ENCODE data around the gene IL17F. TPM values are rescaled to one million over a fixed set of nuclear protein-coding genes. Genes with fewer than 3 reads are reported as not detected.

Gene IL17F
- polyA plus RNA-seq, 3 donors = not detected

DNA sequence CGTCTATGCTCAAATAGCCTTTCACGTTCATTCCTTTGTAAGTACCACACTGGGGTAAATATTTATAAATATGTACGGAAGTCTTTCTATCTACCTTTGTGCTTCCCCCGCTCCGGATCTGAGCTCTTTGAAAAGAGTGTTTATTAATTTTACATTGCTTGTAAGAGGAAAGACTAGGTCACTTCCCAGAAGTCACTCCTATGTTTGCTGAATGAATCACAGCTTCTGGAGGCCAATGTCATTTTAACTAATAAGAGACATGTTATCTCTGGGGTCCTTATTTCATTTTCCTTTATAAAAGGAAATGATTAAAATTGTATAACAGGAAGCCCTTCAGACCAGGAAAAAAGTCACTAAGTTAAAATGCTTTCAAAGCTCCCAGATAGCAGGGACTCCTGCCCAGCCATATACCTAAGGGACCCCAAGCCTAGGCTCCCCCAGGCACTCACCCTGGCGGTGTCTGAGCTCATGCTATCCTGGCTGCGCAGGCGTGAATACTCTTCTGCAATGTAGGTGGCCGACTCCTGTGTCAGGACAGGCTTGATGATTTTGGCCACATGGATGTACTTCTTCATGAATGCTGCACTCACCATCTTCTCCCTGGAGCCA lies 27.7 kb upstream of the IL17F start:
- no peak overlapping the region for H3K4me3 Mint-ChIP-seq
- H3K36me3 Mint-ChIP-seq = peaks cover 75 to 90% of the 10 kb centered on the region in 2 donors
- H3K4me1 ChIP-seq (ENCODE audit: control insufficient read depth in 1 of 2, insufficient read depth in 2 of 2, low read length in 2 of 2) = no peaks in the 10 kb centered on the region
- peaks cover 7% of the 10 kb centered on the region for H3K79me2 ChIP-seq (ENCODE audit: insufficient read depth, low read length)
- no peak overlapping the region for H3K4me2 ChIP-seq (replicated peaks; ENCODE audit: extremely low read depth, low read length, poor library complexity, severe bottlenecking)
- intact Hi-C loops (cut with micrococcal nuclease) = no loop called here
- no peaks in the 10 kb centered on the region for H3K27me3 Mint-ChIP-seq (ENCODE audit: low read depth in 3 of 3)
- H3K9me3 ChIP-seq (replicated peaks in 1 of 2; ENCODE audit: control insufficient read depth in 1 of 2, insufficient read depth in 1 of 2, low read length in 2 of 2) = no peaks in the 10 kb centered on the region
- H3K27ac Mint-ChIP-seq = no peak overlapping the region
- WGBS (ENCODE audit: insufficient coverage) = 88% methylated on average over 4 of the region's 9 CpGs
- no peak overlapping the region for H3K4me3 ChIP-seq (replicated peaks in 1 of 3; ENCODE audit: low read depth in 2 of 3, low read length in 3 of 3)
- H4K20me1 ChIP-seq (ENCODE audit: insufficient read depth, low read length) = no peaks in the 10 kb centered on the region
- no peak for DNase-seq
- H3K36me3 ChIP-seq (replicated peaks in 1 of 2; ENCODE audit: control insufficient read depth in 1 of 2, insufficient read depth in 2 of 2, low read length in 2 of 2) = peaks cover 84 to 98% of the 10 kb centered on the region in 2 donors
- no peak overlapping the region for H3K9ac ChIP-seq (ENCODE audit: insufficient read depth, low read length, poor library complexity, severe bottlenecking)
- no peaks in the 10 kb centered on the region for H3K27me3 ChIP-seq (ENCODE audit: control insufficient read depth in 2 of 2, insufficient read depth in 2 of 2, low read length in 2 of 2)
- H3K27ac ChIP-seq (ENCODE audit: low read depth in 1 of 2, low read length in 2 of 2) = no peak overlapping the region
- no peak overlapping the region for H2AFZ ChIP-seq (ENCODE audit: insufficient read depth, low read depth, low read length, poor library complexity, severe bottlenecking)
- H3K9me3 Mint-ChIP-seq = no peaks in the 10 kb centered on the region
- no peaks in the 10 kb centered on the region for H3K4me1 Mint-ChIP-seq
- TF ChIP-seq, protein P1, sequence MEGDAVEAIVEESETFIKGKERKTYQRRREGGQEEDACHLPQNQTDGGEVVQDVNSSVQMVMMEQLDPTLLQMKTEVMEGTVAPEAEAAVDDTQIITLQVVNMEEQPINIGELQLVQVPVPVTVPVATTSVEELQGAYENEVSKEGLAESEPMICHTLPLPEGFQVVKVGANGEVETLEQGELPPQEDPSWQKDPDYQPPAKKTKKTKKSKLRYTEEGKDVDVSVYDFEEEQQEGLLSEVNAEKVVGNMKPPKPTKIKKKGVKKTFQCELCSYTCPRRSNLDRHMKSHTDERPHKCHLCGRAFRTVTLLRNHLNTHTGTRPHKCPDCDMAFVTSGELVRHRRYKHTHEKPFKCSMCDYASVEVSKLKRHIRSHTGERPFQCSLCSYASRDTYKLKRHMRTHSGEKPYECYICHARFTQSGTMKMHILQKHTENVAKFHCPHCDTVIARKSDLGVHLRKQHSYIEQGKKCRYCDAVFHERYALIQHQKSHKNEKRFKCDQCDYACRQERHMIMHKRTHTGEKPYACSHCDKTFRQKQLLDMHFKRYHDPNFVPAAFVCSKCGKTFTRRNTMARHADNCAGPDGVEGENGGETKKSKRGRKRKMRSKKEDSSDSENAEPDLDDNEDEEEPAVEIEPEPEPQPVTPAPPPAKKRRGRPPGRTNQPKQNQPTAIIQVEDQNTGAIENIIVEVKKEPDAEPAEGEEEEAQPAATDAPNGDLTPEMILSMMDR (IDR thresholded peaks at IDR 0.05) = no peak

DNA sequence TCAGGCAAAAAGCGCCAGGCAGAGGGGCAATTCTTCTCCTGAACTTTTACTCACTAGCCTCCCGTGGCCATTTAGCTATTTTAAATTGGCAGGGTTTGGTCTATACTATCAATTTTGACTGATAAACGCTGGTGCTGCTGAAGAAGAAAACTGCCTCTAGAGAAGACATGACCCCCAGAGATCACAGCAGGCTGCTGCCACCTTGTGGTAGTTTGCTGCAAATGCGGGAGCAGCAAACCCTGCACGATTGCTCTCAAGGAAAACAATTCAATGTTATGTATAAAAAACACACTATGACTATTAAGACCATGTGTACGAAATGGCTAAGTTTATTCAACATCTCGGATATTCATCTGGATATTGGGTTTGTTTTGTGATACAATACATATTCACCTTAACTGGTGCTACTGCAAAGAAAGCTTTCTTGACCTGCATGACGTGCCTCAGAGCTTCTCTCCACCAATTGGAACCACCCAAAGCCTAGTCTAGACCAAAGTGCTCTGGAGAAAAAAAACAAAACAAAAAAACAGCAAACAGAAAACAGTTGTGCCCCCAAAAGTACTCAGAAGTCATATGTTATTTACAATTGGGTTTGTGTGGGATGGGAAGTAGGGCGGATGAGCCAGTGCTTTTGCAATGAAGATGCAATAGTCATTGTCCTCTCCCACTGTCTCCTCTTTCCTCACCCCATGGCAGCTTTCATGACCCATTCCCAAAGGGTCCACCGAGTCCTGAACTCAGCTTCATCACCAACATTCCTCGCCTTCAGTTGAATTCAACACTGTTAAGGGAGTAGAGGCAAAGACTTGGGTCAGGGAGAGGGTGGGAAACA lies 19.6 kb upstream of the IL17F start:
- H3K36me3 ChIP-seq (replicated peaks in 1 of 2; ENCODE audit: control insufficient read depth in 1 of 2, insufficient read depth in 2 of 2, low read length in 2 of 2) = peaks cover 58 to 78% of the 10 kb centered on the region in 2 donors
- H3K9me3 Mint-ChIP-seq = peaks cover 0 to 2% (median 0%) of the 10 kb centered on the region in 7 donors
- H3K4me3 ChIP-seq (replicated peaks in 1 of 3; ENCODE audit: low read depth in 2 of 3, low read length in 3 of 3) = no peak overlapping the region
- H3K79me2 ChIP-seq (ENCODE audit: insufficient read depth, low read length) = no peaks in the 10 kb centered on the region
- H3K36me3 Mint-ChIP-seq = peaks cover 64 to 80% of the 10 kb centered on the region in 2 donors
- no peaks in the 10 kb centered on the region for H3K9me3 ChIP-seq (replicated peaks in 1 of 2; ENCODE audit: control insufficient read depth in 1 of 2, insufficient read depth in 1 of 2, low read length in 2 of 2)
- DNase-seq = peak; percentile 20 to 54 (median 42)
- no peaks in the 10 kb centered on the region for H3K27me3 ChIP-seq (ENCODE audit: control insufficient read depth in 2 of 2, insufficient read depth in 2 of 2, low read length in 2 of 2)
- TF ChIP-seq, protein P1 (IDR thresholded peaks at IDR 0.05) = peak; percentile 94
- no peak overlapping the region for H3K4me3 Mint-ChIP-seq
- intact Hi-C loops (cut with micrococcal nuclease) = loop anchor here in 1 of 2 donors (10.0 kb wide), 1 partner anchor 1449 kb away; the partner anchor contains the start of gene TFAP2B
- WGBS (ENCODE audit: insufficient coverage) = no CpG with 5 or more reads among the region's 11 CpGs
- H4K20me1 ChIP-seq (ENCODE audit: insufficient read depth, low read length) = no peaks in the 10 kb centered on the region
- no peak overlapping the region for H3K9ac ChIP-seq (ENCODE audit: insufficient read depth, low read length, poor library complexity, severe bottlenecking)
- H3K27ac ChIP-seq (ENCODE audit: low read depth in 1 of 2, low read length in 2 of 2) = no peak overlapping the region
- H3K4me2 ChIP-seq (replicated peaks; ENCODE audit: extremely low read depth, low read length, poor library complexity, severe bottlenecking) = no peak overlapping the region
- no peak overlapping the region for H2AFZ ChIP-seq (ENCODE audit: insufficient read depth, low read depth, low read length, poor library complexity, severe bottlenecking)
- H3K4me1 Mint-ChIP-seq = no peaks in the 10 kb centered on the region
- no peaks in the 10 kb centered on the region for H3K27me3 Mint-ChIP-seq (ENCODE audit: low read depth in 3 of 3)
- H3K4me1 ChIP-seq (ENCODE audit: control insufficient read depth in 1 of 2, insufficient read depth in 2 of 2, low read length in 2 of 2) = no peaks in the 10 kb centered on the region
- H3K27ac Mint-ChIP-seq = no peak overlapping the region
